Skin epidermis (tissue), 12 donors: ENCODE measurements around the gene MBD2.

Experiments used
- H3K27ac ChIP-seq, 21 experiments: fragments of 200-600 bp; sonication (generic) in 11 of 21; one replicate each; pipeline ENCODE4 v1.5.0; 2020; ENCODE audit warnings: mild to moderate bottlenecking in 3 of 21, inconsistent platforms in 2 of 21, moderate library complexity in 2 of 21
- H3K4me3 ChIP-seq, 7 experiments: fragments of 200-600 bp; sonication (generic) in 2 of 7; one replicate each; pipeline ENCODE4 v1.5.0; 2020; ENCODE audit warnings: inconsistent platforms in 2 of 7, mild to moderate bottlenecking in 2 of 7, moderate library complexity in 1 of 7

The MBD2 gene

GRCh38 chr18:54119524-54120019 lies 104.9 kb downstream of the MBD2 start:
- H3K4me3 ChIP-seq, result no peak overlapping the region
- H3K27ac ChIP-seq, result no peak overlapping the region

GRCh38 chr18:54117853-54118773 lies 106.4 kb downstream of the MBD2 start:
- H3K27ac ChIP-seq, result peak overlapping the region in 1 of 21 experiments; percentile 27
- H3K4me3 ChIP-seq, result no peak overlapping the region

GRCh38 chr18:54116541-54117257 lies 107.8 kb downstream of the MBD2 start:
- no peak overlapping the region for H3K4me3 ChIP-seq
- peak overlapping the region in 1 of 21 experiments; percentile 57 for H3K27ac ChIP-seq

GRCh38 chr18:54112356-54112755 lies 112.1 kb downstream of the MBD2 start:
- H3K27ac ChIP-seq, result no peak overlapping the region
- H3K4me3 ChIP-seq, result no peak overlapping the region

GRCh38 chr18:54109131-54109683 lies 115.3 kb downstream of the MBD2 start:
- Histone ChIP-seq H3K27ac (no peak overlapping the region), H3K4me3 (no peak overlapping the region)

- no peak overlapping the region for H3K27ac ChIP-seq
- H3K4me3 ChIP-seq, result no peak overlapping the region
Measured at GRCh38 chr18:54102123-54102522, 122.3 kb downstream of the MBD2 start.
